Small intestine (tissue), 7 donors: ENCODE results near the gene CFAP161. TPM values are rescaled to one million over a fixed set of nuclear protein-coding genes. Genes with fewer than 3 reads are reported as not detected.

Experiments
- DNase-seq, 2 donors: peaks; one replicate each; pipeline versions ENCODE4 v3.0.0 to v3.0.0-alpha.2; 2013
- FAIRE-seq: peaks from 2 replicates; lab custom pipeline; 2012; peaks lifted over from hg19 to GRCh38; lab: Jason Lieb, UNC
- H3K27ac ChIP-seq, 3 donors: one replicate each; pipeline ENCODE4 v1.5.1; 2013; ENCODE audit warnings: low read length in 2 of 3, mild to moderate bottlenecking in 2 of 3, control low read depth in 1 of 3, inconsistent platforms in 1 of 3, low read depth in 1 of 3, moderate library complexity in 1 of 3
- H3K27me3 ChIP-seq, 3 donors: one replicate each; pipeline ENCODE4 v1.6.1; 2013; ENCODE audit warnings: low read length in 3 of 3, inconsistent platforms in 1 of 3; ENCODE audit not compliant: control insufficient read depth in 3 of 3, insufficient read depth in 3 of 3
- H3K36me3 ChIP-seq, 3 donors: one replicate each; pipeline ENCODE4 v1.6.1; 2013; ENCODE audit warnings: low read length in 3 of 3, inconsistent platforms in 1 of 3, low read depth in 1 of 3, mild to moderate bottlenecking in 1 of 3, moderate library complexity in 1 of 3; ENCODE audit not compliant: control insufficient read depth in 3 of 3, insufficient read depth in 2 of 3
- H3K4me1 ChIP-seq, 3 donors: one replicate each; pipeline ENCODE4 v1.6.1; 2013; ENCODE audit warnings: low read length in 2 of 3, inconsistent platforms in 1 of 3, low read depth in 1 of 3, mild to moderate bottlenecking in 1 of 3, moderate library complexity in 1 of 3; ENCODE audit not compliant: control insufficient read depth in 3 of 3, insufficient read depth in 2 of 3
- H3K4me3 ChIP-seq, 3 donors: one replicate each; pipeline ENCODE4 v1.5.1; 2013; ENCODE audit warnings: low read length in 3 of 3, control low read depth in 1 of 3, inconsistent platforms in 1 of 3, low read depth in 1 of 3, mild to moderate bottlenecking in 1 of 3, moderate library complexity in 1 of 3
- H3K9me3 ChIP-seq, 2 donors: one replicate each; pipeline ENCODE4 v1.6.1; 2013; ENCODE audit warnings: low read depth in 1 of 2, low read length in 1 of 2; ENCODE audit not compliant: control insufficient read depth in 2 of 2, insufficient read depth in 1 of 2
- WGBS, 3 donors: extraction: QIAGEN DNeasy Blood & Tissue Kit; methylation state at CpG; one replicate each; pipeline ENCODE4 v1.1.7; 2013; 5-methylcytosine and 5-hydroxymethylcytosine counted together
- polyA plus RNA-seq, 4 donors: library from polyadenylated mRNA; stranded (reverse) in 3 of 4; unstranded in 1 of 4; fragments of 200-250 nt in 3 of 4; fragments of 120-200 nt in 1 of 4; gene quantifications; one replicate each; pipeline versions ENCODE4 v1.2.1 to v1.2.3, GENCODE V29; 2013
- donor health status: healthy with polysubstance abuse.
- donor health status: control.
- donor health status: control.
- donor health status: Bipolar disorder and iron deficiency.
- donor health status: healthy.

Gene CFAP161
- polyA plus RNA-seq, 4 donors, result 0.15 to 0.31 TPM; not detected in 2

GRCh38 chr15:81113204-81113657, 20.8 kb upstream of the CFAP161 start:
- Histone ChIP-seq H3K9me3 (no peaks in the 10 kb centered on the region), H3K27ac (no peak overlapping the region), H3K27me3 (peaks cover 0 to 14% (median 1%) of the 10 kb centered on the region in 3 donors), H3K4me3 (no peak overlapping the region), H3K4me1 (no peaks in the 10 kb centered on the region), H3K36me3 (no peaks in the 10 kb centered on the region)
- no peak for FAIRE-seq
- 18 to 42% (median 29%) methylated on average over 3 of the region's 3 CpGs for WGBS, 3 donors
- no peak for DNase-seq

GRCh38 chr15:81113861-81114291, 20.2 kb upstream of the CFAP161 start:
- H3K27ac ChIP-seq, result no peak overlapping the region

DNA sequence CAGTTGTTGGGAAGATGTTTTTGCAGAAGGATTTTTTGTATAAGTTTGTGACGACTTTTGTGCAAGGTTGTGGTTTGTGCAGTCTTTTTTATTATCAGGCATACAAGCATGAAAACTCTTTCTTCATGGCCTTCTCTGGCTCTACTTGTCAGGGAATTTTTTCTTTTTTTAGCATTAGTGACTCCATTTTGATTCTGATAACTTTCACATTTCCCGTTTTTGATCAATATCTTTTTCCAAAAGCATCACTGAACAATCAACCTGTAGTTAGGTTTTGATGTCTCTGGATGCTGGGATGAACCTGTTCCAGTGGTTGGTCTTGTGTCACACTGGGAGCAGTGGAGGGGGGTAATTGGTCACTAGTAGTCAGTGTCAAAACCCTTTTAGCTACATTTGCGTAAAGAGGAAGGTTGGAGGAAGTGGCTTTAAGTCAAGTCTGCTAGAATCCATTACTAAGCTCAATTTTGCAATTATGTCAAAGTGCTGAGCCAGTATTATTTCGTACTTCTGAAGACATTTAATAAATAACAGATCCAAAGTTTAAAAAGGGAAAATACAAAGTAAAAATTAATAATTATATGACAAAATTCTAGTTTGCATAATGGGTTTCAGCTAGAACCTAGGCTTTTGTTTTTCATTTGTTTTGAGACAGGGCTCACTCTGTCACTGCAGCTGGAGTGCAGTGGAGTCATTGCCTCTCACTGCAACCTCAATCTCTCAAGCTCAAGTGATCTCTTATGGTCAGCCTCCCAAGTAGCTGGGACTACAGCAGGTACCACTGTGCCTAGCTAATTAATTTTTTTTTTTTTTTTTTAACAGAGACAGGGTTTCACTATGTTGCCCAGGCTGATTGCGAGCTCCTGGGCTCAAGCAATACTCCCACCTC, 18.8 kb upstream of the CFAP161 start:
- no peak overlapping the region for H3K27ac ChIP-seq
- H3K4me3 ChIP-seq, result no peak overlapping the region
- no peaks in the 10 kb centered on the region for H3K36me3 ChIP-seq
- DNase-seq, result no peak
- no peak for FAIRE-seq
- WGBS, 3 donors, result 80 to 82% (median 82%) methylated on average over 5 of the region's 5 CpGs
- H3K27me3 ChIP-seq, result peaks cover 0 to 21% (median 4%) of the 10 kb centered on the region in 3 donors
- no peaks in the 10 kb centered on the region for H3K4me1 ChIP-seq
- H3K9me3 ChIP-seq, result no peaks in the 10 kb centered on the region

More at GRCh38 chr15:81113861-81114291, 20.2 kb upstream of the CFAP161 start:
- no peak overlapping the region for H3K4me3 ChIP-seq
- no peaks in the 10 kb centered on the region for H3K36me3 ChIP-seq
- 31 to 44% (median 36%) methylated on average over 3 of the region's 3 CpGs for WGBS, 3 donors
- no peaks in the 10 kb centered on the region for H3K9me3 ChIP-seq
- FAIRE-seq (no peak), DNase-seq (no peak)
- no peaks in the 10 kb centered on the region for H3K4me1 ChIP-seq
- H3K27me3 ChIP-seq, result peaks cover 0 to 17% (median 4%) of the 10 kb centered on the region in 3 donors

GRCh38 chr15:81117136-81117535, 16.9 kb upstream of the CFAP161 start:
- 76 to 84% (median 80%) methylated on average over 3 of the region's 3 CpGs for WGBS, 3 donors
- Histone ChIP-seq H3K4me3 (no peak overlapping the region), H3K36me3 (no peaks in the 10 kb centered on the region), H3K27me3 (peaks cover 0 to 15% (median 4%) of the 10 kb centered on the region in 3 donors), H3K9me3 (no peaks in the 10 kb centered on the region), H3K4me1 (no peaks in the 10 kb centered on the region), H3K27ac (no peak overlapping the region)
- no peak for FAIRE-seq
- DNase-seq, result no peak

DNA sequence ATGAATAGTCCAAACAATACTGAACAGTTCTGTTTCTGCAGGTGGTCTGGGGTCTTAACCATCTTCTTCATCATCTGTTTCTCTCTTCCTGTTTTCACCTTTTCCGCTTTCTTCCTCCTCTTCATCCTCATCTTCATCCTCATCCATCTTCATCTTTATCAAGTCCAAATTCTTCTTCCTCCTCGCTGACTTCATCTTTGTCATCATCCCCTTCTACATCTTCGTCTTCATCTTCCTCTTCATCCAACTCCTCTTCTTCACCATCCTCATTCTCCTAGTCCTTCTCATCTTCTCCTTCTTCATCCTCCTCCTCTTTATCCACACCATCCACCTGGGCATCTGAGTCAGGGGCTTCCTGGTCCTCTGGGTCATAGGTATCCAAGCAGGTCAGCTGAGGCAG, 16.5 kb upstream of the CFAP161 start:
- 70 to 76% (median 75%) methylated on average over 3 of the region's 3 CpGs for WGBS, 3 donors
- DNase-seq, result no peak
- H3K9me3 ChIP-seq, result no peaks in the 10 kb centered on the region
- FAIRE-seq, result no peak
- peaks cover 0 to 15% (median 4%) of the 10 kb centered on the region in 3 donors for H3K27me3 ChIP-seq
- no peaks in the 10 kb centered on the region for H3K4me1 ChIP-seq
- no peak overlapping the region for H3K4me3 ChIP-seq
- no peak overlapping the region for H3K27ac ChIP-seq
- H3K36me3 ChIP-seq, result no peaks in the 10 kb centered on the region

- H3K27me3 ChIP-seq, result peaks cover 0 to 15% (median 4%) of the 10 kb centered on the region in 3 donors
- FAIRE-seq (no peak), DNase-seq (no peak)
- WGBS, 3 donors, result 20 to 23% (median 20%) methylated on average over 36 to 42 of the region's 42 CpGs
- H3K36me3 ChIP-seq, result no peaks in the 10 kb centered on the region
- H3K4me3 ChIP-seq, result no peak overlapping the region
- H3K27ac ChIP-seq, result no peak overlapping the region
- no peaks in the 10 kb centered on the region for H3K9me3 ChIP-seq
- H3K4me1 ChIP-seq, result no peaks in the 10 kb centered on the region
Observed at GRCh38 chr15:81118361-81118760, 15.7 kb upstream of the CFAP161 start.

DNA sequence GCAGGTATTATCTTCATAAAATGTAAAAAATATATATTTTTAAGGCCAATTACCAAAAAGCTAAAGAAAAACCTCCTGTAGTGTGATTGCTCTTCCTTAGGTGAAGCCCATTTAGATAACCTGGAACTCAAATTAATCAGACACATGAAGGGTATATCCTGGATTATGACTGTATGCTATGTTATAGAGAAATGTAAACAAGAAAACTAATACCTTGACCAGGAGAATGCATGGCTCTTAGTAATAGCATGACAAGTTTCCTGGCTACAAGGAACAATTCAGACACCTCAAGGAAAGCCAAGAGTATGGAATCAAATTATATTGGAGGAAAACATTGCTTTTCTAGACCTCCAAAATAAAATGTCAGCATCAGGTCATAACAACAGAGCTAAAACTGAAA, 14.0 kb upstream of the CFAP161 start:
- Histone ChIP-seq H3K27me3 (peaks cover 0 to 12% (median 4%) of the 10 kb centered on the region in 3 donors), H3K4me1 (no peaks in the 10 kb centered on the region), H3K9me3 (no peaks in the 10 kb centered on the region), H3K36me3 (no peaks in the 10 kb centered on the region), H3K27ac (no peak overlapping the region), H3K4me3 (no peak overlapping the region)
- DNase-seq (no peak), FAIRE-seq (no peak)

GRCh38 chr15:81126892-81127291, 7.2 kb upstream of the CFAP161 start:
- FAIRE-seq, result no peak
- Histone ChIP-seq H3K9me3 (peaks cover 0 to 3% of the 10 kb centered on the region in 2 donors), H3K4me1 (no peaks in the 10 kb centered on the region), H3K27ac (no peak overlapping the region), H3K36me3 (no peaks in the 10 kb centered on the region), H3K27me3 (no peaks in the 10 kb centered on the region), H3K4me3 (no peak overlapping the region)
- 29 to 58% (median 31%) methylated on average over 3 of the region's 3 CpGs for WGBS, 3 donors
- DNase-seq, result no peak
